Neural crest cell (in vitro differentiated cells): ENCODE results near the gene SCRT2. TPM values are rescaled to one million over a fixed set of nuclear protein-coding genes. Genes with fewer than 3 reads are reported as not detected.

Source experiments
- DNase-seq: peaks from one replicate; pipeline ENCODE4 v3.0.0; 2021; ENCODE audit warnings: low read depth, mixed read lengths, low spot score
- H3K27ac Mint-ChIP-seq: one replicate; pipeline ENCODE4 v1.8.0; 2021; ENCODE audit warnings: mild to moderate bottlenecking, mixed read lengths; ENCODE audit not compliant: unreplicated experiment
- H3K27me3 Mint-ChIP-seq: 2 replicates; pipeline ENCODE4 v1.8.0; 2021; ENCODE audit warnings: low read depth, mild to moderate bottlenecking, mixed read lengths
- H3K36me3 Mint-ChIP-seq: 2 replicates; pipeline ENCODE4 v1.8.0; 2021; ENCODE audit warnings: low read depth, mild to moderate bottlenecking, mixed read lengths
- H3K4me1 Mint-ChIP-seq: 2 replicates; pipeline ENCODE4 v1.8.0; 2021; ENCODE audit warnings: mixed read lengths
- H3K4me3 Mint-ChIP-seq: one replicate; pipeline ENCODE4 v1.8.0; 2021; ENCODE audit warnings: mild to moderate bottlenecking, mixed read lengths
- H3K9me3 Mint-ChIP-seq: 2 replicates; pipeline ENCODE4 v1.8.0; 2021; ENCODE audit warnings: mixed read lengths
- CTCF ChIP-seq: fragments of 200-600 bp; sonication (generic); conservative IDR thresholded peaks from 2 replicates; pipeline ENCODE4 v1.5.0; 2021; ENCODE audit warnings: antibody characterized with exemption, mild to moderate bottlenecking
- total RNA-seq: library from RNA; stranded (reverse); gene quantifications from 2 replicates; pipeline ENCODE4 v1.2.1, GENCODE V29; 2021

SCRT2 gene
- total RNA-seq, 1 donor from 2014 or later = 3.7 TPM

GRCh38 chr20:719816-720215, 44.2 kb upstream of the SCRT2 start:
- Mint-ChIP-seq H3K4me3 (no peak overlapping the region), H3K27me3 (peaks cover 55% of the 10 kb centered on the region), H3K4me1 (peaks cover 7% of the 10 kb centered on the region), H3K36me3 (no peaks in the 10 kb centered on the region), H3K9me3 (no peaks in the 10 kb centered on the region), H3K27ac (peak overlapping the region; percentile 81)
- no peak for TF ChIP-seq CTCF
- DNase-seq = no peak

- no peak for DNase-seq
- Mint-ChIP-seq H3K27me3 (peaks cover 53% of the 10 kb centered on the region), H3K9me3 (no peaks in the 10 kb centered on the region), H3K36me3 (no peaks in the 10 kb centered on the region), H3K4me1 (peaks cover 7% of the 10 kb centered on the region), H3K4me3 (no peak overlapping the region), H3K27ac (no peak overlapping the region)
- TF ChIP-seq CTCF = no peak
Measured at GRCh38 chr20:719068-719467, 43.5 kb upstream of the SCRT2 start.

DNA sequence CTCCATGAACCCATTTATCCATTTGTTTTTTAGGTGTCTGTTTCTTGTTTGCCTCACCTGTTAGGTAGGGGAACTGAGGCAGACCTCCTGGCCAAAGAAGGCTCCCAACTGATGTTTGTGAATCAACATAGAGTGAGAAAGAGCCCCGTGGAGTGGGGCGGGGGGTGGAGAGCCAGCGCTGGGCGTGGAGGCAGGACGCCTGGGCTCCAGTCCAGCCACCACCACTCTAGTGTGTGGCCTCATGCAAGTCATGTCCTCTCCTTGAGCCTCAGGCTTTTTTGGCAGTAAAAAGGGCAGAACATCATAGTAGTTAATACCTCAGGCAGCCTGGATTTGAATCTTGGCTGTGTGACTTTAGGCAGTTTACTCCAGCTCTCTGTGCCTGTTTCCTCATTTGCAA, 42.2 kb upstream of the SCRT2 start:
- H3K27me3 Mint-ChIP-seq = peaks cover 42% of the 10 kb centered on the region
- no peak for DNase-seq
- no peak for TF ChIP-seq CTCF
- H3K27ac Mint-ChIP-seq = no peak overlapping the region
- peaks cover 7% of the 10 kb centered on the region for H3K4me1 Mint-ChIP-seq
- H3K9me3 Mint-ChIP-seq = peaks cover 3% of the 10 kb centered on the region
- H3K36me3 Mint-ChIP-seq = no peaks in the 10 kb centered on the region
- no peak overlapping the region for H3K4me3 Mint-ChIP-seq

GRCh38 chr20:717271-717670, 41.7 kb upstream of the SCRT2 start:
- H3K27ac Mint-ChIP-seq = no peak overlapping the region
- no peak overlapping the region for H3K4me3 Mint-ChIP-seq
- H3K27me3 Mint-ChIP-seq = peaks cover 36% of the 10 kb centered on the region
- H3K36me3 Mint-ChIP-seq = no peaks in the 10 kb centered on the region
- H3K9me3 Mint-ChIP-seq = peaks cover 3% of the 10 kb centered on the region
- H3K4me1 Mint-ChIP-seq = peaks cover 7% of the 10 kb centered on the region
- no peak for DNase-seq
- no peak for TF ChIP-seq CTCF

DNA sequence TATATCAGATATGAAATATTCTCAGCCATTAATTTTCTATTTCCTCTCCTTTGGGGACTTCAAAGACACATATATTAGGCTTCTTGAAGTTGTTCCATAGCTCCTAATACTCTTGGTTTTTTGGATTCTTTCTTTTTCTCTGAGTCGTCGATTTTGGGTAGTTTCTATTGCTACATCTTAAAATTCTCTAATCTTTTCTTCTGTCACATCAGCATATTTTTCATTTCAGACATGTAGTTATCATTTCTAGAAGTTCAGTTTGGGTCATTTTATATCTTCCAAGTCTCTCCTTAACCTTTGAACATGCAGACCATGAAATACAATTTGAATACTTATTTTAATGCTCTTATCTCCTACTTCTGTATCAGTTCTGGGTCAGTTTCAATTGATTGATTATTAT, 38.9 kb upstream of the SCRT2 start:
- Mint-ChIP-seq H3K36me3 (no peaks in the 10 kb centered on the region), H3K27me3 (peaks cover 38% of the 10 kb centered on the region), H3K4me3 (no peak overlapping the region), H3K4me1 (peaks cover 5% of the 10 kb centered on the region), H3K27ac (no peak overlapping the region), H3K9me3 (peaks cover 3% of the 10 kb centered on the region)
- TF ChIP-seq CTCF = no peak
- DNase-seq = no peak

DNA sequence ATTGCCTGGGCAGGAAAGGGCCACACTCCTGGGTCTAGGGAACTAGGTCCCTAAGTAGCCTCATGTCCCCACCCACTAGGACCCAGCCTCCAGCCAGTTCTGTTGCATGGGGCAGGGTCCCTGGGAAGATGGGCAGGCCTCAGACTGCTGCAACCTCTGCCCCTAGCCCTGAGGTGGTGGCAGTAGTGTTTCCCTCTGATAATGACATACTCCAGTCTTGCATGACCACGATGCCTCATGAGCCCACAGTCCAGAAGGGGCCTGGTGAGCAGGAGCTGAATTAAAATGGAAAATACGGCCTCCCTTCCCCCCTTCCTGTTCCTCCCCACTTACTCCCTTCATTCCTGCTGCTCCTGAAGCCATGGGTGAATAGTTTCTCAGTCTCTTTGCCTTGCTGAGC, 36.0 kb upstream of the SCRT2 start:
- H3K36me3 Mint-ChIP-seq = no peaks in the 10 kb centered on the region
- H3K27ac Mint-ChIP-seq = no peak overlapping the region
- TF ChIP-seq CTCF = no peak
- no peak for DNase-seq
- peak overlapping the region; percentile 73 for H3K4me3 Mint-ChIP-seq
- peaks cover 10% of the 10 kb centered on the region for H3K4me1 Mint-ChIP-seq
- H3K27me3 Mint-ChIP-seq = peaks cover 35% of the 10 kb centered on the region
- peaks cover 3% of the 10 kb centered on the region for H3K9me3 Mint-ChIP-seq
